Stimulated activated CD8-positive, alpha-beta memory T cell treated with anti-CD3 and anti-CD28 coated beads, Interleukin-4, amount 100 ng/mL, for 4 hours (primary cell): ENCODE results near the gene UBE2M.
A peak's percentile ranks its signal among the peaks of the same experiment; 100 is the strongest.

ENCODE experiments used
- DNase-seq, 2 donors: peaks; one replicate each; pipeline ENCODE4 v3.0.0-alpha.2; 2020; ENCODE audit warnings: low read depth in 2 of 2, low spot score in 1 of 2

UBE2M gene

DNA sequence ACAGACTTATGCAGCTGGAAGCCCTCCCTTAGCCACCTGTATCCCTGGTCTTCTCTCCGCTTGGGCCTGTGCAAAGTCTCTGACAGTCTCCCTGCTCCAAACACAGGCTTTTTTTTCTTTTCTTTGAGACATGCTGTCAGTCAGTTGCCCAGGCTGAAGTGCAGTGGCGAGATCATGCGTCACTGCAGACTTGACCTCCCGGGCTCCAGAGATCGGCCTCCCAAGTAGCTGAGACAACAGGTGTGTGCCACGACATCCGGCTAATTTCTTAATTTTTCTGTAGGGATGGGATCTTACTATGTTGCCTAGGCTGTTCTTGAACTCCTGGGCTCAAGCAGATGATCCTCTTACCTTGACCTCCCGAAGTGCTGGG lies 13.2 kb upstream of the UBE2M start:
- no peak for DNase-seq

DNA sequence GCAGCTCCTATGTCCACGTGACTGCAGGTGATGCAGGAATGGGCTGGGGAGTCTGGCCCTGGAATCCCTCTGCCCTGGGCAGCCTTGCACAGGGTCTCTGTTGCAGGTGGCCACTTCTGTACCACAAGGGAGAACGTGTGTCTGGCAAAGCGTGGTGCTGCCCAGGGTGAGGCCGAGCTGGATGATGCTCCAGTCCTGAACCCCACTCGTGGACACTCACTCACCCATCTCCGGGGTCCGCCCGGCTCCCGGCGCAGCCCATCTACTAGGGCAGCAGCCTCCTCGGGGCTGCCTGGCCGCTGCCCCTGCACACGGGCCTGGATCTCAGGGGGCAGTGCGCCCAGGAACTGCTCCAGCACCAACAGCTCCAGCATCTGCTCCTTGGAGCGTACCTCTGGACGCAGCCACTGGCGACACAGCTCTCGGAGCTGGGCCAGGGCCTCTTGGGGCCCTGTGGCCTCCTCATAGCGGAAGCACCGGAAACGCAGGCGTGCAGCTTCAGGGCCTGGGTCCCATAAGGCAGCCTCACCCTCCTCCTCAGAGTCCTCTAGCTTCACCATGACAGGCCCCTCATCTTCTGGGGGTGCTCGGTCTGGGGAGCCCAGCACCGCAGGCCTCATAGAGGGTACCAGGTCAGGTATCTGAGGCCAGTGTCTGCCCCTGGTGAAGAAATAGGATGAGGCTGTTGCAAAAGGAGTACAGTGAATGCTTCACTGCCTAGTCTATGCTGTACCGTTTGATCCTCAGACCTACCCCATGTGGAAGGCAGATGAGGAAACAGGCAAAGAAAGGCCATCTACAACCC lies 12.6 kb upstream of the UBE2M start:
- no peak for DNase-seq

DNA sequence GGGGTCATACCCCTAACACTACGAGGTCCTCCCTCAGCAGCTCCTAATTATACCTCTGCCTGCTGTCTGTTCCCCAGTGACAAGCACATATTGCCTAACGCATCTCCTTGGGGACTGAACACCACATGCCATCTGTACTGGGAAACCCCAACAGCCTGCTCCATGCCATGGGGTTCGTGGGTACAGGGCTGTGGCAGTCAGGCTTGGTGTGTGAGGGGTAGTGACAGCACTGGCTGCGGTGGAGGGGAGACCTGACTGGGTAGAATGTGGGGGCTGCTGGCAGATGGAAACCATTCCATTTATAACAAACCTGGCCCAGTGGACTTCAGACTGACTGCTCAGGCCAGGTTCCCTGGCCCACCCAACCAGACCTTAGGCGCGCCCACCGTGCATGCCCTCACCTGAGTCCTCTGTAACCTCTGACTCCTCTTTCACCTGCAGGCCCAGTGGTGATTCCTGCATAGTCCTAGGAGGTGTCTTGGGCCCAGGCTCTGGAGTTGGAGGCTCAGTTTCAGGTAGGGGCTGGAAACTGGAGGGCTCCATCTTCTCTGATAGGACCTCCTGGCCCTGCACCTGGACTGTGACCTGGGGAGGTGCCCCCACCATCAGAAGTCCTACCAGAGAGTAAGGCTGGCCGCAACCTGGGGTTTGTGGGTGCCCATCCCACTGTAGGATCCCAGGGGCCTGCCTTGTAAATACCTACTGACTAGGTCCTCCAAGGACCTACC lies 11.7 kb upstream of the UBE2M start:
- no peak for DNase-seq

DNA sequence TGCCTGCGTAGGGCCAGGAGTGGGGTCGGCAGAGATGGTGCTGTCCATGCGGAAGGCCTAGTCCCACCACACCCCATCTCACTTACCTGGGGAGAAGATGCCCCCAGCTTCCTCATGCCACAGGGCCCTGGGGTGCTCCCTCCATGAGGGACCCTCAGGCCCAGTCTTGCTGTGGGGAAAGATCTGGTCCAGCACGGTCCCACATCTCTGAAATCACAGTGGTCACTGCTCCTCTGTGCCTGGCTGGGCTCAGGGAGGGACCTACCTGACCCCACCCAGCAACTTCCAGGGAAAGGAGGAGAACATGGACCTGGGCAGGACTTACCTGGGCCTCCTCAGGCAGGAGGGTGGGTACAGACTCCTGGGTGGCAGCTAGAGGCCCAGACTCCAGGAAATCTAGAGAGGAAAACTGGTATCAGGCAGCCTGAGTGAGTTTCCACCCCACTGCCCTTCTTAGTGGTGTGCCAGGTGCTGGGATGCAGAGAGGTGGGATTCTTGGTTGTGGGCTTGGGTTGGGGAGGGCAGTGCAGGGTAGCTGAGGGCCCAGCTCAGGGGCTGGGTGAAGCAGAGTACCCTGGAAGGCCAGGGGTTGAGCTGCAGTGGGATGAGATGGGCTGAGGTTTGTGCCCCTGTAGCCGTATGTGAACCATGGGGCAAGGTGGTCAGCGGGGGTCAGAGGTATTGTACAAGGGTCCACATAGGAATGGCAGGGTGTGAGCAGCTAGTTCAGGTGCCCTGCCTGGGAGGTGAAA lies 11.0 kb upstream of the UBE2M start:
- DNase-seq: no peak

DNA sequence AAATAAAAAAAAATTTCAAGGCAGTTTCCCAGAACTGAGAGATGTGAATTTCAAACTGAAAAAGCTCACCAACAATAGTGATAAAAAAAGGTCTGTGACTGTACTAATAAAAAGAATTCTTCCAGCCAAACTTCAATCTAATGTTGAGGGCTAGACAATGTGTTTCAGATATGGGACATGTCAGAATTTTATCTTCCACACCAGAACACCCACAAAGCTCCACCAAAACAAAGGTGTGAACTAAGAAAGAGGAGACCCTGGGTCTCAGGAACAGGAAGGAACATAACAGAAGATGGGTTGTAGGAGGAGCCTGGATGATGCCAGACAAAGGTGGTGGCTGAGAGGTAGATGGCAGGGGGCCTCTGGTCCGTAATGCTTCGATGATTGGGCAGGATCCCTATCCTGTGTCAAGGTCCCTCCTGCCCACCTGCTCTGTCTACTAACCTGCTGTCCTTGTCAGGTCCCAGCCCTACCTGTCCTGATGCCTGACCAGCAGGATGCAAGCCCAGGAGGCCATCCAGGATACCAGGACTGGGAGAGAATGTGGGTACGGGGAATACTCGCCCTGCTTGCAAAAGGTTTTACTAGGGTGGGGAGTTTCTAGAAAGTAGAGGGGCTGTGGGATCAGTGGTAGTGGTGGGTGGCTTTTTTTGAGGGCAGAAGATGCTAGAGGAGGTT lies 10.2 kb upstream of the UBE2M start:
- DNase-seq: no peak

DNA sequence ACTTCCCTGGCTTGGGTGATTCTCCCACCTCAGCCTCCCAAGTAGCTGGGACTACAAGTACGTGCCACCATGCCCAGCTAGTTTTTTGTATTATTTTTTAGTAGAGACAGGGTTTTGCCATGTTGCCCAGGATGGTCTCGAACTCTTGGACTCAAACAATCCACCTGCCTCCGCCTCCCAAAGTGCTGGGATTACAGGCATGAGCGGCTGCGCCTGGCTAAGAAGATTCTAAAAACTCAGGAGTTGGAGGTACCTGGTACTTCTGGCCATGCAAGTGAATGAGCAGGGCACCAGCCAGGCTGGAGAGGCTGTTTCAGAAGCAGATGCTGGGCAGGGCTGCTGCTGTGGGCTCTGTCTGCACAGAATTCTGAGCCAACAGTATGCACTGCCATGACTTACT lies 8.6 kb upstream of the UBE2M start:
- DNase-seq: no peak

DNA sequence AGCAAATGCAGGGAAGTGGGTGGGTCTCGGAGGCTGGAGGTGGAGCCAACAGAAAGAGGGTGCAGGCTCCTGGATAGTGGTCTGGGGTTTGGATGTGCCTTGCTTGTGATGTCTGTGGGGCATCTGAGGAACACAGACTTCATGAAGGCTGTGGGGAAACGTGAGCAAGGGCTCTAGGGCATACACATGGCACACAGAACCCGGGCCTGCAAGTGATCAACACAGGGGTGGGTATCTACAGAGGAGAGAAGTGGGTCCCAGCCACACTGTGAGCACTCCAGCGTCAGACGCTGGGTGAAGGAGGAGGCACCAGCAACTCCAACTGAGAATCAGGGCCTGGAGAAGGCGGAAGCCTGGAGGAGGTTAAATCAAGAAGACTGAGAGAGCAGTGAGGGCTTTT lies 5.4 kb upstream of the UBE2M start:
- no peak for DNase-seq

DNA sequence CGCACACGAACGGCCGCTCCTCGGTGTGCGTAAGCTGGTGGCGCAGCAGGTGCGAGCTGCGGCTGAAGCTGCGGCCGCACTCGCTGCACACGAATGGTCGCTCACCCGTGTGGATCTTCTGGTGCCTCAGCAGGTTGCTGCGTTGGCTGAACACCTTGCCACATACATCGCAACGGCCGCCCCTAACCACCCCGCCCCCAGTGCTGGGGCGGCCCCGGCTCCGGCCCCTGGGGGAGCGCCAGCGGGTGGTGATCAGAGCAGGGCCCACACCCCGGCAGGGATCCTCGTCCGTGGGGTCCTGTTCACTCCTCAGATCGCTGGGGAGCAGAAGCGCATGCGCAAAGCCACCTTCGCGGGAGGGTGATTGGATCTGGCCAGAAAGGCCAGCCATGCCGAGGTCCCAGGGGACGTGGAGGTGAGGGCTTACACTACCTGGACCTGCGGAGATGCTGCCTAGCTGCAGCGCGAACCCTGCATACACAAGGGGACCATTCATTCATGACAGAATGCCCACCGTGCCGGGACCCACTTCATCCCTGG lies 4.7 kb upstream of the UBE2M start:
- DNase-seq: no peak

DNA sequence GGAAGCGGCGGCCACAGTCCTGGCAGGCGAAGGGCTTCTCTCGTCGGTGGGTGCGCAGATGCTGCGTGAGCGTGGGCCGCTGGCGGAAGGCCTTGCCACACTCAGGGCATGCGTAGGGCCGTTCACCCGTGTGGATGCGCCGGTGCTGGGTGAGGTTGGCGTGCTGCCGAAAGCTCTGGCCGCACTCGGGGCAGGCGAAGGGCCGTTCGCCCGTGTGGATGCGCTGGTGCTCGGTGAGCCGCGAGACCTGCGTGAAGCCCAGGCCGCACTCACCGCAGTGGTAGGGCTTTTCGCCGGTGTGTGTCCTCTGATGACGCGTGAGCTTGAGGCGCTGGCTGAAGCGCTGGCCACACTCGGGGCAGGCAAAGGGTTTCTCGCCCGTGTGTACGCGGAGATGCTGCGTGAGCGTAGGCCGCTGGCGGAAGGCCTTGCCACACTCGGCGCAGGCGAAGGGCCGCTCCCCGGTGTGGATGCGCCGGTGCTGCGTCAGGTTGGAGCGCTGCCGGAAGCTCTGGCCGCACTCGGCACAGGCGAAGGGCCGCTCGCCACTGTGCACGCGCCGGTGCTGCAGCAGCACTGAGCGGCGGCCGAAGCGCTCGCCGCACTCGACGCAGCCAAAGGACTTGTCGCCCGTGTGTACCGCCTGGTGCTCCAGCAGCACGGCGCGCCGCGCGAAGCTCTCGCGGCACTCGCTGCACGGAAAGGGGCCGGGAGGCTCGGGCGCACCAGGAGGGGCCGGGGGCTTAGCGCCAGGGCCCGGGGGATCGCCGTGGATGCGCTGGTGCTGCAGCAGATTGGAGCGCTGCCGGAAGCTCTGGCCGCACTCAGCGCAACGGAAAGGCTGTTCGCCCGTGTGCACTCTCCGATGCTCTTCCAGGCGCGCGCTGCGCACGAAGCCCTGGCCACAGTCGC lies 4.0 kb upstream of the UBE2M start:
- no peak for DNase-seq

DNA sequence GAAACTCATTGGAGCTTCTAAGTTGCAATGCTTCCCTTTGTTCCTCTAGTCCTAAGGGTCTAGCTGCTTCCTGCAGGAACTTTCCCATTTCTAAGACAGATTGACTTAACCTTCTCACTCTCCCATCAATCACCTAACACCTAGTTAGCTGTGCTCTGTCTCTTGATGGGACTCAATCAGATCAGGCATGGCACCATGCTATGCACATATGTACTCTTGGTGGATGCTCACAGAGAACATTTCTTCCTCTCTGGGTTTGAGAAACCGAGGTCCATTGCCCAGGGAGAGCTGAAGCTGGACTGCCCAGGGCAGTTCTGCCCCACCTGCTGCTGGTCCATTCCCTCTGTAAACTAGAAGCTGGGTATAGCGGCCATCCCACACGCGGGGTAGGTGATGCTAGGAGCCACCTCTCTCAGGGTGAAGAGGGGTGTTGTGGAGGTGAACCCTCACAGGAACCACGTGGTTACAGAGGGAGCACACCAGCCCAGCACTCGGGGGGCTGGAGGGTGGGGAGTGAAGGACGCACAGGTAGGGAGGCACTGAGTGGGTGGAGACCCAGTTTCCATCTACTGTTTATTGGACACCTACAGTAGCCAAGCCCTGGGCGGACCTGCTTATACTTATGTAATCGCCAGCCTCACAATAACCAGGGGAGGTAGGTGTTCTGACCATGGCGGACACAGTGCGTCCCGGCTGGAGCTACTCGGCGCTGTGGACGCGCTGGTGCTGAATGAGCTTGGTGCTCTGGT lies 3.1 kb upstream of the UBE2M start:
- no peak for DNase-seq

DNA sequence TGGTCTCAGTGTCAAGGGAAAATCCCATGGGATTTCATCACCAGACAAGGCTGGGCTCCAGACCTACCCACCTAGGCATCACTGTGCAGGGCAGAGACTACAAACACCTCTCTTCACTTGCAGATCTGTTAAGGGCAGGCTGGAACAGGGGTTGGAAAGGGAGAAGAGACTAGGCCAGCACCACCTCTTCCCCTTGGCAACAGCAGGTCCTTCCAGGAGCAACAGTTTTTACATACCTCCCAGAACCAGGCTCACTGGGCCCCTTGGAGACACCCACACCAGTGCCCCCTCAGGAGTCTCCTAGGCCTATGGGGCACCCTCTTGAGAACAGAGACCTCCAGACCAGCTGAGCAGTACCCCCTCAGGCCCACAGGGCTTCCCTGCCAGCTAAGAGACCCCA lies 2.5 kb upstream of the UBE2M start:
- no peak for DNase-seq

DNA sequence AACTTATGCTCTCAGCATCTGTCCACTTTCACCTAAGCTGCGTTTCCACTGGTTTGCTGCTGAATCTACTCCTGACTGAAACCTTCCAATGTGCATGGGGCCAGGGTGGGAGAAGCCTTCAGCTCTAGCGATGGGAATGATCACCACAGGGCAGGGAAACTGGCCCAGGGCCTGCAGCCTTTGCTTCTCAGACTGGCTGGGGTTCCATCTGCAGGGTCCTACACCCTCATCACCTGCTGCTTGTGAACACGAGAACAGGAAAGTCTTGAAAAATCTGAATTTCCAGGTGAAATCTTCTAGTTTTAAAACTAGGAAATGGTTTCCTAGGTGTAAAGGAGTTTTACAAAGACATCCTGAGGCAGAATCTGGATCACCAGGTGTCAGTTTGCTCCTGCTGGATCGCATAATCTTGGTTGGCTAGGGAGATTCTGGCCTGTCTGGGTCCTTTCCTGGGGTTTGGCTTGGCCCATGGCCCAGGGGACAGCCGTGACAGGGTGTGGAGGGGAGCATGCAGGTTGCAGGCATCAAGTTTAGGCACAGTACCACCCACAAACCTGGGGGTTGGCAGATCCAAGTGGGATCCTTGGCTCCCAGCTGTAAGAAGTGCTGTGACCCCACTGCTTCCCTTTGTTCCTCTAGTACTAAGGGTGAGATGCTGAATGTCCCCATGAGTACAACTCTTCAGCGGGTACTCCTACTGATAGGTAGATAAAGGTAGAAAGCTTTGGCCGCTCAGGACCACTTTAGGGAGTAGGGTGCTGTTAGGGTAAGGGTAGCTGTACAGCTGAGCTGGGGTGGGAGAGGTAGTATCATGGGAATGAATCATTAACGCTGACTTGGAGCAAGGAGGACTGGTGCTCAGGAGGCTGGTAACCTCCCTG lies 1.8 kb upstream of the UBE2M start:
- DNase-seq: no peak

DNA sequence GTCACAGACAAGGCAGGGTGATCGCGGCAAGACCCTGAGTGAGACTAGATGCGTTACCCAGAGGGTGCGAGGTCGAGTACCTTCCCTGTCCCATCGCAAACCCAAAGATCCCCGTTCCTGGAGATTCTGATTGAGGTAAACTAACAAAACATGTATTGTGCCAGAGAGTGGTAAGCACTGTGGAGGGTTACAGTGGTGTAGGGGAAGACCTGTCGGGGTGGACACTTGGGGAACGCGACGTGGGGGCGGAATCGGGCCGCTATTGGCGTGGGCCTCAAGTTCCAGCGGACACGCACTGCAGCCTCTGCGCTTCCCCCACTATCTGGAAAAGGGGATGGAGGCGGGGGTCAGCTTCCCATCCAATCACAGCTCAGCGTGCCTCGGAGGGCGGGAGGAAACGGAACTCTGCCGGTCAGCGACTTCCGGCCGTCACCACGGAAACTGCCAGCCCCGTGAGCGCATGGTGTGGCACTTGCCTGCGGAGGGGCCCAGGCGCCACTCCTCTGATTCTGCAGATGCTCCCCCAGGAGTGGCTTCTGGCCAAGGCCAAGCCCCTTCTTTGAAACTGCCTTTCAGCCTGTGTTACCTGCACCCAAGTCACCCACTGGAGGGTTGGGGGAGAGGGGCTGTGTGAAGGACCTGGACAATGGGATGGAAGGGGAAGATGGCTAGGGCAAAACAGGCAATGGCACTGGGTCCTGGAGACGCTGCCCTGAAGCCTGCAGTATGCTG lies 1.0 kb upstream of the UBE2M start:
- peak in 1 of 2 donors; percentile 49 for DNase-seq

DNA sequence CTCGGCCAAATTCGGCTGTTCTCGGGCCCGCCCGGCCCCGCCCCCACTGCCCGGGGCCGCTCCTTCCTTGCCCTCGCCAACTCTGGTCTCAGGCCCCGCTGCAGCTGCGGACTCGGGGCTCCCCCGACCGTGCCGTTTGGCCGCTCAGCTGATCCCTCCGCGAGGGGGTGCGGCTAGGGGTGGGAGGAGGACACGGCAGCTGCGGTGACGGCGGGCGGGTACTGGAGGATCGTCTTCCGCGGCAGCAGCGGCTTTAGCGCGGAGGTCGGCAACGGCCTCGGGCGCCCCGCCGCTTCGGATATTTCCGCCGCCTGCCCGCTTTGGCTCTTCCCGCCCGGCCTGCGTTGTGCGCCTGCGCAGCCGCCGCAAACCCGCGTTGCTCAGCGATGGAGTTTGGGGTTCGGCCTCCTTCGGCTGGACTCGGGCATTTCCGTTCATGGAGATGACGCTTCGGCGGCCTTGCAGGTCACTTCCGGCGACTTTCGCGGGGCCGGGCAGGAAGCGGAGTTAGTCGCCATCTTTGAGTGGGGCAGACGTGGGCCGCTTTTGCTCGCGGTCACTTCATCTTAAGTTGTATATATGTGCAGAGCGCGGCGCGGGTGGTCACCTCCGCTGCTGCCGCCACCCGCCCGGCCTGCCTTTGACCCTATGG lies 338 bp upstream of the UBE2M start:
- peak; percentile 96 to 98 for DNase-seq

DNA sequence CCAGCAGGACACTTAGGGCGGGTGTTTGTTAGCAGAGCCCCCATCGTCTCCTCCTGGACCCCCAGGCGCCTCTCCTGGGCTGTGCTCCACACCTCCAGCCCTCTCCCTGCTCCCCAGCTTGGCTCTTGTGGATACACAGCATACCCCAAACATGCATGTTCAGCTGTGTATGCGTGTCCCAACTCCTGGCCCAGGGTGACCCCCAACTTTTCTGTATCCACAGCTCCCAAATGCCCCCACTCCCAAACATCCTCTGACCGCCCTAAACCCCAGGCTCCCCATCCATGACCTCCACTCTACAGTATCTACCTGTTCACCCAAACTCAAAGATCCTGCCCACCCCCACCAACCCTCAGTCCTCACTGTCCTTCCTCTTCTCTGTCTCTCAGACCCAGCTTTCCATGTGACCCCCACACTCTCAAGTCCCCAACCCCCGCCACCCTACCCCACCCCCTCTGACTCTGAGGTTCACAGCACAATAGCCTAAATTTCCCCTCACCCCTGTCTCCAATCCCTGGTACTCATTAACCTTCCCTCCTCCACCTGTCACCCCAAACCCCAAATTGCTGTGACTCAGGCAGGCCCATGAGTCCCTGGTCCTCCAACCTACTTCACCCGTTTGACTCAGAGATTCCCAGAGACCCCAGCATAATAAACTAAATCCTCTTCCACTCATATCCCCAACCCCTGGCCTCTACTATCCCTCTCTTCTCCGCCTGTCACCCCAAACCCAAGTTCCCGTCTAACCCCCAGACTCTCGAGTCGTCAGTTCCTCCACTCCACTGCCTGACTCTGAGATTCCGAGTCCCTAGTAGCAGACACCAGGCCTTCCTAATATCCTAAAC lies 968 bp downstream of the UBE2M start:
- no peak for DNase-seq

DNA sequence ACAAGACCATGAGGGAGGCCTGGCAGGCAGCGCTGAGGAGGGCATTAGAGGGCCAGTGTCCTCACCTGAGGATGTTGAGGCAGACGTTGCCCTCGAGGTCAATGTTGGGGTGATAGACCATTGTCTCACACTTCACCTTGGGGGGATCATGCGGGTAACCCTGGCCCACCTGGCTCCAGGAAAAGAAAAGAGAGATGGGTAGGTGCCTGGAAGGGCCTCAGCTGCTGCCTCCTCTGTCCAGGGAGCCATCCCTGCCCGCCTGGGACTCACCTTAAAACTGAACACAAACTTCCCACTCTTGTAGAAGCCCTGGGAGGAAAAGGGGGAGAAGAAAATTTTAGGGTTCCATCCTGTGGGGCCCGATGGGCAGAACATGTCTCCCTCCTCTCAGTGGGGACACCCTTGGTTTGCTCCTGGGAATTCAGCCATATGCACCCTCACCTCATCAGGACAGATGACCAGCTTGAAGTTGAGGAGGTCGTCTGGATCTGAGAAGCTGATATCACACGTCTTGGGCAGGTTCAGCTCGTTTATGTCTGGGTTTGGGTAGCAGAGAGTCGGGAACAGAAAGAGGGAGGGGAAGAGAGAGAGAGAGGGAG lies 1.7 kb downstream of the UBE2M start:
- DNase-seq: no peak
